Tibial artery (tissue), 4 donors: ENCODE data around the gene RAD51B.

Source experiments
- DNase-seq, 2 donors: peaks; one replicate each; pipeline ENCODE4 v3.0.0-alpha.2; 2019
- H3K27ac ChIP-seq, 2 donors: fragments of 200-600 bp; sonication (generic) in 1 of 2; 1 replicate in 1 of 2; 2 replicates in 1 of 2; pipeline ENCODE4 v1.5.1; 2018 to 2019; ENCODE audit warnings: mild to moderate bottlenecking in 1 of 2
- H3K27me3 ChIP-seq, 2 donors: fragments of 200-600 bp; sonication (generic) in 1 of 2; one replicate each; pipeline versions ENCODE4 v1.5.1 to v1.6.0; 2016 to 2019
- H3K36me3 ChIP-seq, 3 donors: fragments of 200-600 bp; sonication (generic) in 2 of 3; one replicate each; pipeline ENCODE4 v1.5.1; 2016 to 2019; ENCODE audit warnings: mild to moderate bottlenecking in 2 of 3
- H3K4me1 ChIP-seq, 4 donors: fragments of 200-600 bp; sonication (generic) in 2 of 4; 1 replicate in 3 of 4; 2 replicates in 1 of 4; pipeline ENCODE4 v1.5.1; 2016 to 2019
- H3K4me3 ChIP-seq, 2 donors: fragments of 200-600 bp; sonication (generic) in 1 of 2; 1 replicate in 1 of 2; 2 replicates in 1 of 2; pipeline ENCODE4 v1.5.1; 2018 to 2019; ENCODE audit warnings: mild to moderate bottlenecking in 2 of 2
- H3K9me3 ChIP-seq, 3 donors: fragments of 200-600 bp; sonication (generic) in 1 of 3; one replicate each; pipeline ENCODE4 v1.5.1; 2016 to 2019
- CTCF ChIP-seq, 2 experiments: fragments of 200-600 bp in 1 of 2; fragments of 450-650 bp in 1 of 2; IDR thresholded peaks; one replicate each; pipeline ENCODE4 v1.5.1; 2017 to 2019; ENCODE audit warnings: antibody characterized with exemption in 2 of 2, mild to moderate bottlenecking in 1 of 2, moderate library complexity in 1 of 2
- intact Hi-C: fragments of 100-400 bp; cut with DNase I; formaldehyde crosslinking; loops from one replicate; pipeline ENCODE4 v1.15.0; 2023; ENCODE audit warnings: low total_unique reads

Gene RAD51B

GRCh38 chr14:68358500-68358899 is 538.9 kb downstream of the RAD51B start:
- peak overlapping the region; percentile 68 to 86 for H3K27ac ChIP-seq
- TF ChIP-seq CTCF (IDR thresholded peaks at IDR 0.05): no peak
- intact Hi-C loops: no loop called here

GRCh38 chr14:68359022-68359836 is 539.6 kb downstream of the RAD51B start:
- intact Hi-C loops: no loop called here
- H3K4me1 ChIP-seq: peaks cover 4 to 33% (median 24%) of the 10 kb centered on the region in 4 donors
- no peak for TF ChIP-seq CTCF (IDR thresholded peaks at IDR 0.05)
- no peaks in the 10 kb centered on the region for H3K9me3 ChIP-seq
- no peaks in the 10 kb centered on the region for H3K27me3 ChIP-seq
- no peak overlapping the region for H3K4me3 ChIP-seq
- DNase-seq: no peak
- no peaks in the 10 kb centered on the region for H3K36me3 ChIP-seq
- H3K27ac ChIP-seq: peak overlapping the region; percentile 68 to 86

More at GRCh38 chr14:68358500-68358899, 538.9 kb downstream of the RAD51B start:
- no peak for DNase-seq
- Histone ChIP-seq H3K36me3 (no peaks in the 10 kb centered on the region), H3K4me3 (no peak overlapping the region), H3K9me3 (no peaks in the 10 kb centered on the region), H3K27me3 (no peaks in the 10 kb centered on the region), H3K4me1 (peaks cover 4 to 26% (median 18%) of the 10 kb centered on the region in 4 donors)

- intact Hi-C loops: no loop called here
- peak overlapping the region; percentile 68 to 86 for H3K27ac ChIP-seq
- H3K36me3 ChIP-seq: no peaks in the 10 kb centered on the region
- TF ChIP-seq CTCF (IDR thresholded peaks at IDR 0.05): no peak
- no peaks in the 10 kb centered on the region for H3K9me3 ChIP-seq
- peak; percentile 58 to 88 for DNase-seq
- peaks cover 4 to 41% (median 32%) of the 10 kb centered on the region in 4 donors for H3K4me1 ChIP-seq
- no peak overlapping the region for H3K4me3 ChIP-seq
- H3K27me3 ChIP-seq: no peaks in the 10 kb centered on the region
These were observed 540.4 kb downstream of the RAD51B start for GRCh38 chr14:68359837-68360552.

- peaks cover 4 to 45% (median 35%) of the 10 kb centered on the region in 4 donors for H3K4me1 ChIP-seq
- no peaks in the 10 kb centered on the region for H3K27me3 ChIP-seq
- DNase-seq: no peak
- H3K36me3 ChIP-seq: no peaks in the 10 kb centered on the region
- H3K27ac ChIP-seq: peak overlapping the region; percentile 68 to 86
- TF ChIP-seq CTCF (IDR thresholded peaks at IDR 0.05): no peak
- H3K9me3 ChIP-seq: no peaks in the 10 kb centered on the region
- H3K4me3 ChIP-seq: no peak overlapping the region
- intact Hi-C loops: no loop called here
These were observed 541.7 kb downstream of the RAD51B start for GRCh38 chr14:68361231-68361630.

- Histone ChIP-seq H3K27ac (peak overlapping the region in 1 of 2 donors; percentile 83), H3K4me1 (peaks cover 4 to 50% (median 35%) of the 10 kb centered on the region in 4 donors), H3K36me3 (no peaks in the 10 kb centered on the region), H3K4me3 (no peak overlapping the region), H3K9me3 (no peaks in the 10 kb centered on the region), H3K27me3 (no peaks in the 10 kb centered on the region)
- intact Hi-C loops: no loop called here
- DNase-seq: no peak
- TF ChIP-seq CTCF (IDR thresholded peaks at IDR 0.05): no peak
These were observed 543.3 kb downstream of the RAD51B start for GRCh38 chr14:68362846-68363245.
